ENCODE data around the gene PYY. TPM values are rescaled to one million over a fixed set of nuclear protein-coding genes. Genes with fewer than 3 reads are reported as not detected.
A peak's percentile ranks its signal among the peaks of the same experiment; 100 is the strongest.

The PYY gene
- total RNA-seq, 2 donors from 2014 or later, result not detected

DNA sequence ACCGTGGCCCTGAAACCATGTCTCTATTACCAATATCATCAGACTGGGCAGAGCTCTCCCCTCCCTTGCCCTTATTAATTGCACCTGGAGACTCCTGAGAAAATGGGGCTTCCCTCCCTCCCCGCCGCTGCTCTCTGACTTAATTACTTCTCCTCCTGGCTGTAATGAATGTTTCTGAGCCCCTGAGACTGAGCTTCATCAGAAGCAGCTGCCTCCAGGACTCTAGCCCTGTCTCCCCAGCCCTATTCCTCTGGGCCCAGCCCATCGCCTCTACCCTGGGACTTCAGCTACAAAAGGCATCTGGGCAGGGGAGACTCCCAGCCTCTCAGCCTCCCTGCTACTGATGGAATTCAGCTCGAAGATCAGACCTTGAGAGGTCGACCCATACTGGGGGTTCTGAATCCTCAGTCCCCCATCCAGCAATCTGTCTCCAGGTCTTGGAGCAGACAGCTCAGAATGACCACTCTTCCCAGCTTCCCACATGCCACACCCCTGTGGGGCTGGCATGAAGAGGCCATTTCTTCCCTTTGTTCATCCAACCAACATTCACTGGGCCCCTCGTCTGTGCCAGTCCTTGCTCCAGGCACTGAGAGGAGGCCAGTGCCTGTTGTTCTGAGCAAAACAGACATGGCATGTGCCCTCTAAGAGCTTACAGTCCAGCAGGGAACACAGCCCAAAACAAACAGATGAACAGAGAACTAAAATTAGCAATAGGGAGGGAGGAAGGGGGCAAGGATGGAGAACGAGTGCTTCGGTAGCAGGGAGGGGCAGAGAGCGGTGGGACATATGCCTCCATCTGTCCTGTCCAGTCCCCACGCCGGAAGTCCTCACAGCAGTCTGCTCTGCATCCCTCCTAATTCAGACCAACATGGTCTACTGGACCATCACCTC lies 33.6 kb upstream of the PYY start:
- no peak for ATAC-seq
- Mint-ChIP-seq H3K27ac (no peak overlapping the region), H3K4me1 (no peaks in the 10 kb centered on the region), H3K27me3 (peaks cover 32% of the 10 kb centered on the region), H3K4me3 (no peak overlapping the region), H3K36me3 (ENCODE audit: low read depth) (peaks cover under 1% of the 10 kb centered on the region)
- DNase-seq, result no peak
- H3K9me3 ChIP-seq (ENCODE audit: control insufficient read depth, low read length, poor library complexity, severe bottlenecking), result no peaks in the 10 kb centered on the region

DNA sequence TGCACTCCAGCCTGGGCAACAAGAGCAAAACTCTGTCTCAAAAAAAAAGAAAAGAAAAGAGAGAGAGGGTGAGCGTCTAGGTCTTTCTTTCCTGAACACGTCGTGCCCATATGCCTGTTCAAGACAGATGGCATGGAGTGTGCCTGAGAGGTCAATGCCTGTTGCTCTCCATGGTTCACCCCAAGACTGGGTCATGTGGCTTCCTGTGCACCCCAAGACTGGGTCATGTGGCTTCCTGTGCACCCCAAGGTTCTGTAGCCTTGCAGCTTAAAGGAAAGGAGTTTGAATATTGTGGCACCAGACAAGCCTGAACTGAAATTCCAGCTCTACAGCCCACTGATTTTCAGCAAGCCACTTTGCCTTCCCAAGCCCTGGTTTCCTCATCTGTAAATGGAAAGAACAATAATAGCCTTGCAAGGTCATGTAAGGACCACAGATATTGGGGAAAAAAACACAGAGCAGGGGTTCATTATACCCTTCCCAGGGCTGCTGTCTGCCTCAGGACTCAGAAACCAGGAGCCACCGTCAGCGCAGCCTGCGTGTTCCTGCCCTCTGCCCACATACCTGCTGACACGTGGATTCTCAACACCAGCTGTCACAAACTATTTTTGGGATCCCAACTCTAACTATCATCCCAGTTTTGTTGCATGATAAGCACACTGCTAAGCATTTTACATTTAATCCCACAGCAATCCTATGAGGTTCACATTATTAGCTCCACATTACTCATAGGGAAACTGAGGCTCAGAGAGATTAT lies 32.7 kb upstream of the PYY start:
- DNase-seq (no peak), ATAC-seq (no peak)
- no peak overlapping the region for H3K27ac Mint-ChIP-seq
- H3K36me3 Mint-ChIP-seq (ENCODE audit: low read depth), result peaks cover 5% of the 10 kb centered on the region
- H3K4me1 Mint-ChIP-seq, result no peaks in the 10 kb centered on the region
- H3K9me3 ChIP-seq (ENCODE audit: control insufficient read depth, low read length, poor library complexity, severe bottlenecking), result no peaks in the 10 kb centered on the region
- H3K27me3 Mint-ChIP-seq, result peaks cover 41% of the 10 kb centered on the region
- no peak overlapping the region for H3K4me3 Mint-ChIP-seq

DNA sequence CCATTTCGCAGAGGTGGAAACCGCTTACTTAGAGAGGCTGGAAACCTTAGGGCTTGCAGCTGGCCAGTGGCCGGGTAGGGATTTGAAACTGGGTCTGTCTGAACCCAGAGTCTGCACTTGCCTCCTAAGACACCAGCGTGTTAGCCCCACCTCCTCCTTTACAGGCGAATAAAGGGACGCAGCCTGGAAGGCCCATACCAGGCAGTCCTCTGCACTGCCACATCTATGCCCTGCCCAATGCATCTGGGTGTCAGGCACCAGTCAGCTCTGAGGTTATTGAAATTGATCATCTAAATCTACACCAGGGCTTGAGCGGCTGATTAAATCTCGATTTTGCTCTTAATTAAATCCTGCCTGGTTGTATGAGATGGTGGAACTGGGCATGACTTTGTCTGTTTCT lies 30.8 kb upstream of the PYY start:
- DNase-seq (no peak), ATAC-seq (no peak)
- peaks cover 49% of the 10 kb centered on the region for H3K27me3 Mint-ChIP-seq
- H3K9me3 ChIP-seq (ENCODE audit: control insufficient read depth, low read length, poor library complexity, severe bottlenecking), result no peaks in the 10 kb centered on the region
- no peak overlapping the region for H3K27ac Mint-ChIP-seq
- H3K4me1 Mint-ChIP-seq, result no peaks in the 10 kb centered on the region
- H3K36me3 Mint-ChIP-seq (ENCODE audit: low read depth), result peaks cover 5% of the 10 kb centered on the region
- no peak overlapping the region for H3K4me3 Mint-ChIP-seq

DNA sequence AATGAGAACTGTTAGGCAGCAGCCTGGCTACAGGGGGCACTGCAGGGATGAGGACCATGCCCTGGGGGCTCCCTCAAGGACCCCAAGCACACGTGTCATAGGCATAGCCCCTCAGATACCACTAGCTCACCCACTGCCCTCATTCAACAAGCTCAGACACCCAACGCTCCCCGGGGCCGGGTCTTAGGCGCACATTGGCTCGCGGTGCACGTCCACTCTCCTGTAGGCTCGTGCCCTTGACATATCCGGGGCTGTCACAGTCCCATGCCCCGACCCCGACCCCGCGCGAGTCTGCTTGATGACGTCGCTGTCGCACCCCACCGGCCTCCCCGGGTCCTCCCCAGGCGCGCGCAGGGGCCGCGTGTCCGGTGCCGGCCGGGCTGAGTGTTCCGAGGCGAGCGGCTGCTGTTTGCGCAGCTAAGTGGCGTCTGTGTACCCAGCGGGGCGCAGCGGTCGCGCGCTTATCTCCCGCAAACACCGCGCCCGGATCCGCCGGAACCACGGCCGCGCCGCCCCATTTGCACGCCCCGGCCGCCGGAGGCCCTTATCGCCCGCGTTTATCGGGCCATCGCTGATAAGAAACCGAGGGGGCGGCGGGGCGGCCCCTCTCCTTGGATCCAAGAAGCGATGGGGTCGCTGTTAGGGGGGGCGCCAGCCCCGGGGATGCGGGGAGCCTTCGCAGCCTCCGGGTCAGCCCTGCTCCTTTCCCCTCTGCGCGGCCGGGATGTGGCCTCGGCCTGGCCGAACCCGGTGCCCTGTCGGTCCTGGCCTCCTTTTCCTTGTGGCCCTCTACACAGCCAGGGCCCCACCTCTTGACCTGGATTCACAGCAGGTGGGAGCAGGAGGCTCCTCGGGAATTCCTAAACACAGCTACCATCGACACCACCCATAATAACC lies 30.0 kb upstream of the PYY start:
- DNase-seq (no peak), ATAC-seq (peak; percentile 33)
- H3K27me3 Mint-ChIP-seq, result peaks cover 53% of the 10 kb centered on the region
- H3K36me3 Mint-ChIP-seq (ENCODE audit: low read depth), result peaks cover 5% of the 10 kb centered on the region
- H3K4me1 Mint-ChIP-seq, result no peaks in the 10 kb centered on the region
- H3K9me3 ChIP-seq (ENCODE audit: control insufficient read depth, low read length, poor library complexity, severe bottlenecking), result no peaks in the 10 kb centered on the region
- H3K27ac Mint-ChIP-seq, result no peak overlapping the region
- H3K4me3 Mint-ChIP-seq, result peak overlapping the region; percentile 45

DNA sequence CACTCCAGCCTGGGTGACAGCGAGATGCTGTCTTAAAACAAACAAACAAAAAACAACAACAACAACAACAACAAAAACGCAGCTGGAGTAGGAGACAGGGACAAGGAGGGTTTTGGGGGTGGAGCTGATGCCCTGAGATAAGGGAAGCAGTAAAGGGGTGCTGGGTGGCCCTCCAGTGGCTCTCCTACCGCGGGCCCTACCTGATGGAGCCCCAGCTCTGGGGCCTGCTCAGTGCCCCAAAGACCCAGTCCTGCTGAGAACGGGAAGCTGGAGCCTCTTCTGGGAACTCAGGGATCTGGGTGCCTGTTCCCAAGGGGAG lies 29.4 kb upstream of the PYY start:
- Mint-ChIP-seq H3K27me3 (peaks cover 60% of the 10 kb centered on the region), H3K4me3 (peak overlapping the region; percentile 45)

DNA sequence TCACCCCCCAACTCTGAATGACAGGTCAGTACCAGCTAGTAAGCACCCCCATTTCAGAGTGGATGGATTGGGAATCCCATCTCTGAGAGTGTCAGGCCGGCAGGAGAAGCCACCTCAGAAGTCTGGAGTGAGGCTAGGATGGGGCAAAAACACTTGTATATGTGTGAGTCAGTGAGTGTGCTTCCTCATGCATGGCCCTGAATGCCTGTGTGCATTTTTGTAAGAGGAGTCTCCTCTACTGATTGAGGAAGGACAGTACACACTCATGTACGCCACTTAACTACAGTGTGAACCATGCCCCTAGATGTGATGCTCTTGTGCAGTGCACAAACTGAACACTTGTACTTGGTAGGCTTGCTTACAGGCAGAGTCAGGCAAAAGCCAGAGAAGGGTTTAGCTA lies 28.4 kb upstream of the PYY start:
- no peak overlapping the region for H3K27ac Mint-ChIP-seq
- peaks cover 5% of the 10 kb centered on the region for H3K36me3 Mint-ChIP-seq (ENCODE audit: low read depth)
- H3K27me3 Mint-ChIP-seq, result peaks cover 57% of the 10 kb centered on the region
- no peak overlapping the region for H3K4me3 Mint-ChIP-seq
- no peak for DNase-seq
- no peaks in the 10 kb centered on the region for H3K9me3 ChIP-seq (ENCODE audit: control insufficient read depth, low read length, poor library complexity, severe bottlenecking)
- no peaks in the 10 kb centered on the region for H3K4me1 Mint-ChIP-seq
- ATAC-seq, result no peak

More for the DNA sequence above, 29.4 kb upstream of the PYY start:
- Mint-ChIP-seq H3K36me3 (ENCODE audit: low read depth) (peaks cover 5% of the 10 kb centered on the region), H3K27ac (no peak overlapping the region), H3K4me1 (no peaks in the 10 kb centered on the region)
- DNase-seq (no peak), ATAC-seq (no peak)
- no peaks in the 10 kb centered on the region for H3K9me3 ChIP-seq (ENCODE audit: control insufficient read depth, low read length, poor library complexity, severe bottlenecking)

DNA sequence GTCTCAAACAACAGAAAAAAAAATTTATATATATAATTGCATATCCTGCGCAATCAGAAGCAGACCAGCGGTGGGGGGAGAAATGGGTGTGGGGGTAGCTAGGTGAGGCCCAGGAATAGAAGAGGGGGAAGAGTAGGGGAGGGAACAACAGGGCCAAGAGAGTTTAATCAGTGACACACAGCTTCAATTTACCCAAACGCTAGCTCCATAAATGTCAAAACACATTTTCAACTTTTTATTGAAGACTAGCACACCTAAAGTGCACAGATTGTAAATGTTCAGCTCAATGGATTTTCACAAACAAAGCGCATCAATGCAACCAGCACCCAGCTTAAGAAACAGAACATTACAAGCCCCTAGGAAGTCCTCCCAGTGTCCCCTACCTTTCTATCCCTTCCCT lies 25.9 kb upstream of the PYY start:
- Mint-ChIP-seq H3K4me1 (peaks cover 2% of the 10 kb centered on the region), H3K27me3 (peaks cover 42% of the 10 kb centered on the region), H3K36me3 (ENCODE audit: low read depth) (peaks cover 5% of the 10 kb centered on the region), H3K4me3 (no peak overlapping the region), H3K27ac (no peak overlapping the region)
- no peak for DNase-seq
- no peak for ATAC-seq
- H3K9me3 ChIP-seq (ENCODE audit: control insufficient read depth, low read length, poor library complexity, severe bottlenecking), result no peaks in the 10 kb centered on the region

DNA sequence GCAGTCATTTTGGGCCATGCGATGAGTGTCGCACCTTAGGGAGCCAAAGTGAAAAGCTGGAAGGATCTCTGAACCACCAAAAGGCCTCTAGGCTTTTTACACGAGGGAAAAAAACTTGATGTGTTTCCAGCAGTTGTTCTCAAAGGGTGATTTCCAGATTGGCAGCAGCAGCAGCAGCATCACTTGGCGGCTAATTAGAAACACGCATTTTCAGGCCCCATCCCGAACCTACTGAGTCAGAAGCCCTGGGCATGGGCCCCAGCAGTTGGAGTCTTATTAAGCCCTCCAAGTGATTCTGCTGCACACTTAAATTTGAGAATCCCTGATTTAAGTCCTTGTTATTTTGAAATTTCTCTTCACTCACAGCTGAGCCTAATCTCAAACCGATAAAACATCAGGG lies 25.3 kb upstream of the PYY start:
- no peak overlapping the region for H3K27ac Mint-ChIP-seq
- H3K9me3 ChIP-seq (ENCODE audit: control insufficient read depth, low read length, poor library complexity, severe bottlenecking), result no peaks in the 10 kb centered on the region
- H3K4me3 Mint-ChIP-seq, result no peak overlapping the region
- ATAC-seq (no peak), DNase-seq (no peak)
- H3K36me3 Mint-ChIP-seq (ENCODE audit: low read depth), result peaks cover 5% of the 10 kb centered on the region
- H3K4me1 Mint-ChIP-seq, result peaks cover 2% of the 10 kb centered on the region
- H3K27me3 Mint-ChIP-seq, result peaks cover 48% of the 10 kb centered on the region

DNA sequence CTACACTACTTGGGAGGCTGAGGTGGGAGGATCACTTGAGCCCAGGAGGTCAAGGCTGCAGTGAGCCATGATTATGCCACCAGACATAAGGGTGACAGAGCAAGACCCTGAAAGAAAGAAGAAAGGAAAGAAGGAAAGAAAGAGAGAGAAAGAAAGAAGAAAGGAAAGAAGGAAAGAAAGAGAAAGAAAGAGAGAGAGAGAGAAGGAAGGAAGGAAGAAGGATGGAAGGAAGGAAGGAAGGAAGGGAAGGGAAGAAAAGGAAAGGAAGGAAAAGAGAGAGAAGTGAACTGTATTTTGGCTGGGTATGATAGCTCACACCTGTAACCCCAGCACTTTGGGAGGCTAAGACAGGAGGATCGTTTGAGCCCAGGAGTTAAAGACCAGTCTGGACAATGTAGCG lies 24.3 kb upstream of the PYY start:
- H3K27ac Mint-ChIP-seq, result no peak overlapping the region
- H3K27me3 Mint-ChIP-seq, result peaks cover 49% of the 10 kb centered on the region
- ATAC-seq (no peak), DNase-seq (no peak)
- H3K4me1 Mint-ChIP-seq, result peaks cover 2% of the 10 kb centered on the region
- H3K4me3 Mint-ChIP-seq, result no peak overlapping the region
- no peaks in the 10 kb centered on the region for H3K9me3 ChIP-seq (ENCODE audit: control insufficient read depth, low read length, poor library complexity, severe bottlenecking)
- peaks cover 5% of the 10 kb centered on the region for H3K36me3 Mint-ChIP-seq (ENCODE audit: low read depth)

DNA sequence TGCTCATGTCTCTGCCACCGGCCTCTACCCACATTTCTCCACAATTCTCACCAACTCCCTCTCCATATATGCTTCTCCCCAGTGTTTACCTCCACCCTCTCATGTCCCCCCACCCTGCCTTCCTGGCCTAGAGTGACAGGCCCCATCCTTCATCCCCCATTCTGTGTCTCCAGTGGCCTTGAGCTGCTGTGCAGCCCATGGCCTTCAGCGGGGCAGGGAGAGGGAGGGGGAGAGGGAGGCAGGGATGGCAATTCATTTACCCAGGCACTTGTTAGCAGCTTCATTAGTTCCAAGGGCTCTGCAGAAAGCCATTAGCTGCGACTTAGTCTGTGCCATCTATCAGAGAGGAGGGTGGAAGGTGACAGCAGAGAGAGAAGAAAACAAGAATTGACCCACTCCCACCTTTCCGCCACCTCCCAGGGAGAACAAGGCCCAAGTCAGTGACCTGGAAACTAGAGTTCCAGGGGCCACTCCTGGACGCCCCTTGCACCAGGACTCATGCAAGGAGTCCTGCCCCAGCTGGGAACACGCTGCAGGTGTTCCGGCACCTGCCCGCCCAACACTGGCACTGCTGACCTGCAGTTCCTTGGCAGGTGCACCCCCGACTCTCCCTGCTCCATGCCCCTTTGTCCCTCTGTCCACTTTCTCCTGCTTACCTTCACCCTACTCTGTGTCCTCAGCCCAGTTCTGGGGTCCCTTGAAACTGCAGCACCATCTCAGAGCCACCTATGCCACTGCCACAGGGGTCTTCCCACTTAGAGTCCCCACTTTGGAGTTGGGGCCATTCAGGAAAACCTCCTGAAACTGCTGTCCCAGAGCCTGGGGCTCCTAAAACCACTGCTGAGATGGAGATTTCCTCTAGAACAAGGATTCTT lies 23.5 kb upstream of the PYY start:
- no peak overlapping the region for H3K4me3 Mint-ChIP-seq
- no peak overlapping the region for H3K27ac Mint-ChIP-seq
- H3K4me1 Mint-ChIP-seq, result peaks cover 2% of the 10 kb centered on the region

DNA sequence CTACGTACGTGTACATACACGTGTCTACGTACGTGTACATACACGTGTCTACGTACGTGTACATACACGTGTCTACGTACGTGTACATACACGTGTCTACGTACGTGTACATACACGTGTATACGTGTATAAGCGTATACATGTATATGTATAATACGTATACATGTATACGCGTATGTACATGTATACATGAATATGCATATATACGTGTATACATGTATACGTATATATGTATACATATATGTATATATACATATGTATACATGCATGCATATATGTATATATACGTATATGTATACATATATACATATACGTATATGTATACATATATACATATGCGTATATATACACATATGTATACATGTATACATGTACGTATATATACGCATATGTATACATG lies 22.2 kb upstream of the PYY start:
- Mint-ChIP-seq H3K4me1 (peaks cover 2% of the 10 kb centered on the region), H3K27me3 (peaks cover 27% of the 10 kb centered on the region), H3K27ac (no peak overlapping the region), H3K36me3 (ENCODE audit: low read depth) (no peaks in the 10 kb centered on the region), H3K4me3 (no peak overlapping the region)
- ATAC-seq (no peak), DNase-seq (no peak)
- H3K9me3 ChIP-seq (ENCODE audit: control insufficient read depth, low read length, poor library complexity, severe bottlenecking), result no peaks in the 10 kb centered on the region

More for the DNA sequence above, 23.5 kb upstream of the PYY start:
- Mint-ChIP-seq H3K36me3 (ENCODE audit: low read depth) (peaks cover 3% of the 10 kb centered on the region), H3K27me3 (peaks cover 40% of the 10 kb centered on the region)
- no peak for ATAC-seq
- no peaks in the 10 kb centered on the region for H3K9me3 ChIP-seq (ENCODE audit: control insufficient read depth, low read length, poor library complexity, severe bottlenecking)
- DNase-seq, result no peak

DNA sequence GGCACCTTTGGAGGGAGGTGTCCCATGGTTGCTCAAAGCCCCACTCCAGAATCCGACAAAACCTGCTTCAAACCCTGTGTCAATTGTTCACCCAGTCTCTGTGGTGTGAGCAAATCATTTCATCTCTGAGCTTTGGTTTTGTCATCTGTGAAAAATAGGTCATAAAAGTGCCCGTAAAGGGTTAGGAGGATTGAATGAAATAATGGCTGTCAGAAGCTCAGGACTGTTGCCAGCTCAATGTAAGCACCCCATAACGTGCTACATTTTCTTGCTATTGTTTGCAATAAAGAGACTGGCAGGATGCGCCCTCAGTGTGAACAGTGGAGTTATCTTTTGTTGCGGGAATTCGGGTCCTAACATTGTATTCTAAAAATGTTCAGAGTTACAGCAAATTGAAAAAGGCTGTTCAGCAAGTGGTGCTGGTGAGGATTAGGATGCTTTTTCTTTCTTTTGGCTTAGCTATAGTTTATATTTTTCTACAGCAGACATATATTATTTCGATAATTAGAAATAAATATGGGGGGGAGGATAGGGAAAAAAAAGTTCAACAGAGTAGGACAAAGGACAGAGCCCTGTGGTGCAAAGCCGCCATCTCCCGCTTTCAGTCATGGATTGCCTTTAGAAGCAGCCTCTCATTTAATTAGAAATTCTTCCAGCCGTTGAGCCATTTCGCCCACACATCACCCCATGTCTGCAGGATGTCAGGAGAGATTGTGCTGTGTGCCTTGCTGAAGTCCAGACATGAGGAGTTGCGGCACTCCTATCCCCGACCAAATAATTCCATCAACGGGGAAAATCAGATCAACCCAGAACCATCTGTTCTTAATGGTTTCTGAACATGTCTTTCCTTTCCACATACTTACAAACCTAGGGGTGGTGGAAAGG lies 20.9 kb upstream of the PYY start:
- DNase-seq (no peak), ATAC-seq (no peak)
- no peaks in the 10 kb centered on the region for H3K36me3 Mint-ChIP-seq (ENCODE audit: low read depth)
- no peak overlapping the region for H3K4me3 Mint-ChIP-seq
- no peak overlapping the region for H3K27ac Mint-ChIP-seq
- peaks cover 24% of the 10 kb centered on the region for H3K27me3 Mint-ChIP-seq
- peaks cover 2% of the 10 kb centered on the region for H3K4me1 Mint-ChIP-seq
- no peaks in the 10 kb centered on the region for H3K9me3 ChIP-seq (ENCODE audit: control insufficient read depth, low read length, poor library complexity, severe bottlenecking)
